HG03025 (cell line): ENCODE results near the gene GPR87.

Experiments
- ATAC-seq: cut with Tn5 transposase; IDR thresholded peaks from one replicate; pipeline ENCODE4 v1.9.1; 2021; ENCODE audit warnings: mild to moderate bottlenecking, moderate library complexity; ENCODE audit not compliant: unreplicated experiment, low FRiP score

GPR87 gene

GRCh38 chr3:151316267-151316991, at the start of gene GPR87:
TSS of gene GPR87 (minus strand) at chr3:151316820. CDS start at chr3:151300100, 16,720 bp downstream.
- ATAC-seq, result no peak

- no peak for ATAC-seq
Observed at GRCh38 chr3:151362751-151363174, 46.1 kb upstream of the GPR87 start.

- ATAC-seq, result no peak
Observed at GRCh38 chr3:151357463-151357850, 40.8 kb upstream of the GPR87 start.

- ATAC-seq, result no peak
Observed at GRCh38 chr3:151356794-151357462, 40.3 kb upstream of the GPR87 start.

- peak; percentile 23 for ATAC-seq
Observed at GRCh38 chr3:151351648-151352047, 35.0 kb upstream of the GPR87 start.

- peak; percentile 84 for ATAC-seq
Observed at GRCh38 chr3:151351219-151351618, 34.6 kb upstream of the GPR87 start.

GRCh38 chr3:151350656-151351055, 34.0 kb upstream of the GPR87 start:
- no peak for ATAC-seq

GRCh38 chr3:151347432-151347831, 30.8 kb upstream of the GPR87 start:
- no peak for ATAC-seq

GRCh38 chr3:151346292-151346691, 29.7 kb upstream of the GPR87 start:
- no peak for ATAC-seq

GRCh38 chr3:151345859-151346258, 29.2 kb upstream of the GPR87 start:
- ATAC-seq, result no peak

- ATAC-seq, result no peak
Observed at GRCh38 chr3:151331696-151332095, 15.1 kb upstream of the GPR87 start.

- ATAC-seq, result no peak
Observed at GRCh38 chr3:151330899-151331298, 14.3 kb upstream of the GPR87 start.

GRCh38 chr3:151330379-151330778, 13.8 kb upstream of the GPR87 start:
- ATAC-seq, result no peak

- no peak for ATAC-seq
Observed at GRCh38 chr3:151329363-151329762, 12.7 kb upstream of the GPR87 start, which contains the start of gene P2RY13. TSS of gene P2RY13 (minus strand) at chr3:151329549. CDS start at chr3:151329528, 21 bp downstream.

GRCh38 chr3:151328298-151328995, 11.8 kb upstream of the GPR87 start:
- ATAC-seq, result no peak

GRCh38 chr3:151327571-151328198, 11.1 kb upstream of the GPR87 start:
- no peak for ATAC-seq

- no peak for ATAC-seq
Observed at GRCh38 chr3:151322511-151322910, 5.9 kb upstream of the GPR87 start.

- ATAC-seq, result no peak
Observed at GRCh38 chr3:151321526-151321925, 4.9 kb upstream of the GPR87 start.

- ATAC-seq, result no peak
Observed at GRCh38 chr3:151320131-151320530, 3.5 kb upstream of the GPR87 start.

- ATAC-seq, result no peak
Observed at GRCh38 chr3:151319628-151320027, 3.0 kb upstream of the GPR87 start.

- no peak for ATAC-seq
Observed at GRCh38 chr3:151318991-151319390, 2.4 kb upstream of the GPR87 start.
